Neural progenitor cell (in vitro differentiated cells): ENCODE data around the gene FGF11. TPM values are rescaled to one million over a fixed set of nuclear protein-coding genes. Genes with fewer than 3 reads are reported as not detected.
A peak's percentile ranks its signal among the peaks of the same experiment; 100 is the strongest.

ENCODE experiments used
- DNase-seq: peaks from one replicate; pipeline ENCODE4 v3.0.0-alpha.2; 2016; ENCODE audit warnings: low spot score
- H2AFZ ChIP-seq: fragments of 200-600 bp; sonication (generic); replicated peaks from 2 replicates; pipeline ENCODE4 v1.6.1; 2016; ENCODE audit warnings: antibody characterized with exemption
- H3F3A ChIP-seq: fragments of 200-600 bp; sonication (generic); 2 replicates; pipeline ENCODE4 v1.6.1; 2016; ENCODE audit warnings: antibody characterized with exemption, low read depth
- H3K27ac ChIP-seq: fragments of 200-600 bp; sonication (generic); 2 replicates; pipeline ENCODE4 v1.5.1; 2016; ENCODE audit warnings: mild to moderate bottlenecking
- H3K27me3 ChIP-seq: fragments of 200-600 bp; sonication (generic); 2 replicates; pipeline ENCODE4 v1.6.1; 2016; ENCODE audit warnings: mild to moderate bottlenecking, moderate library complexity
- H3K36me3 ChIP-seq: fragments of 200-600 bp; sonication (generic); 2 replicates; pipeline ENCODE4 v1.5.1; 2016
- H3K4me1 ChIP-seq: fragments of 200-600 bp; sonication (generic); 2 replicates; pipeline ENCODE4 v1.6.1; 2016; ENCODE audit warnings: mixed run types
- H3K4me2 ChIP-seq: fragments of 200-600 bp; sonication (generic); 2 replicates; pipeline ENCODE4 v1.6.1; 2016
- H3K4me3 ChIP-seq: fragments of 200-600 bp; sonication (generic); 2 replicates; pipeline ENCODE4 v1.5.1; 2016
- H3K79me2 ChIP-seq: fragments of 200-600 bp; sonication (generic); 2 replicates; pipeline ENCODE4 v1.6.1; 2016; ENCODE audit warnings: low read depth
- H3K9ac ChIP-seq: fragments of 200-600 bp; sonication (generic); 2 replicates; pipeline ENCODE4 v1.6.1; 2016
- H3K9me3 ChIP-seq: fragments of 200-600 bp; sonication (generic); 2 replicates; pipeline ENCODE4 v1.5.1; 2016; ENCODE audit warnings: low read depth
- H4K20me1 ChIP-seq: fragments of 200-600 bp; sonication (generic); 2 replicates; pipeline ENCODE4 v1.6.1; 2016; ENCODE audit warnings: low read depth
- H3K27ac Mint-ChIP-seq: 3 replicates; pipeline ENCODE4 v1.8.0; 2021; ENCODE audit warnings: mixed read lengths
- H3K27me3 Mint-ChIP-seq: 2 replicates; pipeline ENCODE4 v1.8.0; 2022; ENCODE audit warnings: low read depth, mild to moderate bottlenecking, inconsistent platforms, moderate library complexity, mixed read lengths; ENCODE audit not compliant: insufficient read depth
- H3K36me3 Mint-ChIP-seq: 3 replicates; pipeline ENCODE4 v1.8.0; 2021; ENCODE audit warnings: mixed read lengths
- H3K4me1 Mint-ChIP-seq: 3 replicates; pipeline ENCODE4 v1.8.0; 2021; ENCODE audit warnings: mixed read lengths
- H3K4me3 Mint-ChIP-seq: 3 replicates; pipeline ENCODE4 v1.8.0; 2021; ENCODE audit warnings: mild to moderate bottlenecking, moderate library complexity, mixed read lengths
- H3K9me3 Mint-ChIP-seq: 3 replicates; pipeline ENCODE4 v1.8.0; 2020; ENCODE audit warnings: mixed read lengths
- EZH2 ChIP-seq: fragments of 200-600 bp; sonication (generic); IDR thresholded peaks from 2 replicates; pipeline ENCODE4 v1.6.1; 2017; ENCODE audit warnings: antibody characterized with exemption, mild to moderate bottlenecking, moderate library complexity
- EZH2phosphoT487 ChIP-seq: fragments of 200-600 bp; sonication (generic); IDR thresholded peaks from 2 replicates; pipeline ENCODE4 v1.6.1; 2017; ENCODE audit warnings: antibody characterized with exemption
- total RNA-seq: library from RNA; depleted of rRNA; stranded (reverse); fragments of >200 nt; gene quantifications from 2 replicates; pipeline ENCODE4 v1.2.3, GENCODE V29; 2015; ENCODE audit warnings: low replicate concordance
- TF ChIP-seq, protein P1 (sequence below): fragments of 200-600 bp; sonication (generic); IDR thresholded peaks from 2 replicates; pipeline ENCODE4 v1.5.1; 2017; ENCODE audit warnings: antibody characterized with exemption, mild to moderate bottlenecking

FGF11 gene
- total RNA-seq, 1 donor from 2014 or later, result 7.6 TPM

GRCh38 chr17:7448461-7448860 lies 9.1 kb downstream of the FGF11 start:
- Histone ChIP-seq H3K9me3 (no peaks in the 10 kb centered on the region), H3K4me3 (no peak overlapping the region), H3K4me1 (peaks cover 9% of the 10 kb centered on the region), H3K4me2 (no peak overlapping the region), H3F3A (peaks cover 22% of the 10 kb centered on the region), H3K27ac (no peak overlapping the region), H3K27me3 (peaks cover 23% of the 10 kb centered on the region), H2AFZ (no peak overlapping the region), H4K20me1 (no peaks in the 10 kb centered on the region), H3K79me2 (no peaks in the 10 kb centered on the region), H3K36me3 (no peaks in the 10 kb centered on the region), H3K9ac (no peak overlapping the region)
- peaks cover 4% of the 10 kb centered on the region for H3K9me3 Mint-ChIP-seq
- no peaks in the 10 kb centered on the region for H3K36me3 Mint-ChIP-seq
- H3K4me1 Mint-ChIP-seq, result peaks cover 30% of the 10 kb centered on the region
- H3K4me3 Mint-ChIP-seq, result peak overlapping the region; percentile 31
- H3K27ac Mint-ChIP-seq, result no peak overlapping the region
- H3K27me3 Mint-ChIP-seq, result peaks cover 4% of the 10 kb centered on the region
- no peak for DNase-seq
- TF ChIP-seq EZH2phosphoT487 (no peak), EZH2 (no peak)
- TF ChIP-seq, protein P1, sequence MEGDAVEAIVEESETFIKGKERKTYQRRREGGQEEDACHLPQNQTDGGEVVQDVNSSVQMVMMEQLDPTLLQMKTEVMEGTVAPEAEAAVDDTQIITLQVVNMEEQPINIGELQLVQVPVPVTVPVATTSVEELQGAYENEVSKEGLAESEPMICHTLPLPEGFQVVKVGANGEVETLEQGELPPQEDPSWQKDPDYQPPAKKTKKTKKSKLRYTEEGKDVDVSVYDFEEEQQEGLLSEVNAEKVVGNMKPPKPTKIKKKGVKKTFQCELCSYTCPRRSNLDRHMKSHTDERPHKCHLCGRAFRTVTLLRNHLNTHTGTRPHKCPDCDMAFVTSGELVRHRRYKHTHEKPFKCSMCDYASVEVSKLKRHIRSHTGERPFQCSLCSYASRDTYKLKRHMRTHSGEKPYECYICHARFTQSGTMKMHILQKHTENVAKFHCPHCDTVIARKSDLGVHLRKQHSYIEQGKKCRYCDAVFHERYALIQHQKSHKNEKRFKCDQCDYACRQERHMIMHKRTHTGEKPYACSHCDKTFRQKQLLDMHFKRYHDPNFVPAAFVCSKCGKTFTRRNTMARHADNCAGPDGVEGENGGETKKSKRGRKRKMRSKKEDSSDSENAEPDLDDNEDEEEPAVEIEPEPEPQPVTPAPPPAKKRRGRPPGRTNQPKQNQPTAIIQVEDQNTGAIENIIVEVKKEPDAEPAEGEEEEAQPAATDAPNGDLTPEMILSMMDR, result no peak

- H3K9me3 Mint-ChIP-seq, result no peaks in the 10 kb centered on the region
- H3K36me3 Mint-ChIP-seq, result peaks cover 11% of the 10 kb centered on the region
- no peak overlapping the region for H3K4me3 ChIP-seq
- H3K9ac ChIP-seq, result no peak overlapping the region
- H3F3A ChIP-seq, result peaks cover 25% of the 10 kb centered on the region
- no peak overlapping the region for H3K27ac ChIP-seq
- DNase-seq, result no peak
- peak overlapping the region; percentile 51 for H3K4me3 Mint-ChIP-seq
- TF ChIP-seq, protein P1, result no peak
- TF ChIP-seq EZH2 (no peak), EZH2phosphoT487 (no peak)
- no peaks in the 10 kb centered on the region for H3K27me3 ChIP-seq
- no peak overlapping the region for H3K4me2 ChIP-seq
- H3K27me3 Mint-ChIP-seq, result peaks cover 10% of the 10 kb centered on the region
- no peak overlapping the region for H2AFZ ChIP-seq
- H4K20me1 ChIP-seq, result peaks cover 3% of the 10 kb centered on the region
- H3K79me2 ChIP-seq, result no peaks in the 10 kb centered on the region
- no peaks in the 10 kb centered on the region for H3K9me3 ChIP-seq
- no peak overlapping the region for H3K27ac Mint-ChIP-seq
- peaks cover 10% of the 10 kb centered on the region for H3K4me1 ChIP-seq
- no peaks in the 10 kb centered on the region for H3K36me3 ChIP-seq
- peaks cover 15% of the 10 kb centered on the region for H3K4me1 Mint-ChIP-seq
Observed at GRCh38 chr17:7459961-7460545, 20.7 kb downstream of the FGF11 start.

- Mint-ChIP-seq H3K36me3 (peaks cover 13% of the 10 kb centered on the region), H3K27ac (peak overlapping the region; percentile 53), H3K9me3 (no peaks in the 10 kb centered on the region), H3K27me3 (peaks cover 6% of the 10 kb centered on the region), H3K4me1 (peaks cover 9% of the 10 kb centered on the region), H3K4me3 (peak overlapping the region; percentile 66)
- Histone ChIP-seq H3K9ac (no peak overlapping the region), H4K20me1 (peaks cover 3% of the 10 kb centered on the region), H3K9me3 (no peaks in the 10 kb centered on the region), H3F3A (peaks cover 20% of the 10 kb centered on the region), H3K27ac (no peak overlapping the region), H2AFZ (no peak overlapping the region), H3K36me3 (no peaks in the 10 kb centered on the region), H3K4me1 (peaks cover 10% of the 10 kb centered on the region), H3K27me3 (no peaks in the 10 kb centered on the region), H3K4me3 (no peak overlapping the region), H3K4me2 (peak overlapping the region; percentile 58), H3K79me2 (no peaks in the 10 kb centered on the region)
- peak; percentile 78 for DNase-seq
- TF ChIP-seq EZH2phosphoT487 (no peak), EZH2 (no peak)
- TF ChIP-seq, protein P1, result no peak
Observed at GRCh38 chr17:7460850-7461660, 21.7 kb downstream of the FGF11 start.
